Tibial nerve (tissue), 4 donors: ENCODE measurements around the gene PUS10.

ENCODE experiments used
- CTCF ChIP-seq, 5 experiments: fragments of 200-600 bp in 3 of 5; fragments of 450-650 bp in 2 of 5; sonication (generic) in 3 of 5; IDR thresholded peaks; one replicate each; pipeline ENCODE4 v1.5.1; 2016 to 2019; ENCODE audit warnings: antibody characterized with exemption in 5 of 5, mild to moderate bottlenecking in 3 of 5, moderate library complexity in 2 of 5
- EP300 ChIP-seq, 2 donors: sonication (generic); formaldehyde crosslinking; IDR thresholded peaks; one replicate each; pipeline ENCODE4 v1.6.1; 2017; ENCODE audit warnings: antibody characterized with exemption in 2 of 2, mild to moderate bottlenecking in 1 of 2
- POLR2A ChIP-seq, 2 donors: fragments of 450-650 bp; IDR thresholded peaks; one replicate each; pipeline ENCODE4 v1.6.1; 2017; ENCODE audit warnings: antibody characterized with exemption in 2 of 2, mild to moderate bottlenecking in 2 of 2, moderate library complexity in 2 of 2

GRCh38 chr2:60957224-60957623 lies 60.8 kb downstream of the PUS10 start:
- TF ChIP-seq CTCF (IDR thresholded peaks at IDR 0.05) (no peak), EP300 (IDR thresholded peaks at IDR 0.05) (no peak), POLR2A (IDR thresholded peaks at IDR 0.05) (no peak)
